Measurements from ENCODE around the gene NELFE.
"Not testable (repeated sequence)": the region's sequence is repeated elsewhere in the genome, so short reads cannot be mapped to it uniquely, and the experiment has no call there.

NELFE gene

GRCh38 chr6:31948306-31948705 is 10.5 kb downstream of the NELFE start:
- no peak for DNase-seq

GRCh38 chr6:31947864-31948263 is 10.9 kb downstream of the NELFE start:
- no peak for DNase-seq

- DNase-seq, result no peak
Observed at GRCh38 chr6:31947070-31947675, 11.6 kb downstream of the NELFE start.

GRCh38 chr6:31946370-31946885 is 12.3 kb downstream of the NELFE start:
- DNase-seq, result no peak

- no peak for DNase-seq
Observed at GRCh38 chr6:31945507-31946369, 13.0 kb downstream of the NELFE start, which contains the start of gene CFB. Gene CFB (plus strand): TSS chr6:31946095. CDS start chr6:31946222, 127 bp downstream.

GRCh38 chr6:31945154-31945506 is 13.6 kb downstream of the NELFE start:
- no peak for DNase-seq

GRCh38 chr6:31943742-31944141 is 15.0 kb downstream of the NELFE start:
- DNase-seq, result no peak

- no peak for DNase-seq
Observed at GRCh38 chr6:31940256-31940664, 18.5 kb downstream of the NELFE start.

- no peak for DNase-seq
Observed at GRCh38 chr6:31935823-31936222, 22.9 kb downstream of the NELFE start.

GRCh38 chr6:31935021-31935420 is 23.8 kb downstream of the NELFE start:
- DNase-seq, result no peak

- DNase-seq, result no peak
Observed at GRCh38 chr6:31933537-31933936, 25.2 kb downstream of the NELFE start.

GRCh38 chr6:31932137-31932536 is 26.6 kb downstream of the NELFE start:
- not testable (repeated sequence) for DNase-seq

GRCh38 chr6:31930962-31931361 is 27.8 kb downstream of the NELFE start:
- no peak for DNase-seq

GRCh38 chr6:31928672-31928939 is 30.2 kb downstream of the NELFE start:
- no peak for DNase-seq

- DNase-seq, result no peak
Observed at GRCh38 chr6:31927863-31928671, 30.7 kb downstream of the NELFE start.

GRCh38 chr6:31927242-31927862 is 31.4 kb downstream of the NELFE start, which contains the start of gene C2:
Gene C2 (plus strand): TSS chr6:31927717. CDS start chr6:31927753, 36 bp downstream.
- DNase-seq, result no peak

GRCh38 chr6:31922942-31923341 is 35.8 kb downstream of the NELFE start:
- DNase-seq, result peak in 1 of 2 experiments; percentile 46

- no peak for DNase-seq
Observed at GRCh38 chr6:31920811-31921210, 38.0 kb downstream of the NELFE start.

- DNase-seq, result no peak
Observed at GRCh38 chr6:31919624-31920303, 39.0 kb downstream of the NELFE start.

GRCh38 chr6:31918069-31918720 is 40.6 kb downstream of the NELFE start:
- no peak for DNase-seq

GRCh38 chr6:31915756-31916155 is 43.0 kb downstream of the NELFE start:
- DNase-seq, result no peak

- no peak for DNase-seq
Observed at GRCh38 chr6:31915351-31915750, 43.4 kb downstream of the NELFE start.
